ENCODE measurements around the gene ANTKMT.
"Not testable (repeated sequence)": the region's sequence is repeated elsewhere in the genome, so short reads cannot be mapped to it uniquely, and the experiment has no call there.

The ANTKMT gene

GRCh38 chr16:732332-732731 lies 11.4 kb downstream of the ANTKMT start:
- H3K27ac Mint-ChIP-seq: no peak overlapping the region
- H3K27me3 Mint-ChIP-seq: no peaks in the 10 kb centered on the region
- DNase-seq: no peak
- no peak overlapping the region for H3K4me3 Mint-ChIP-seq
- H3K36me3 Mint-ChIP-seq (ENCODE audit: low read depth): peaks cover 63% of the 10 kb centered on the region
- H3K4me1 Mint-ChIP-seq (ENCODE audit: low read depth): peaks cover 27% of the 10 kb centered on the region
- no peaks in the 10 kb centered on the region for H3K9me3 Mint-ChIP-seq

- Mint-ChIP-seq H3K9me3 (no peaks in the 10 kb centered on the region), H3K27me3 (no peaks in the 10 kb centered on the region), H3K4me3 (no peak overlapping the region), H3K4me1 (ENCODE audit: low read depth) (peaks cover 30% of the 10 kb centered on the region), H3K27ac (no peak overlapping the region), H3K36me3 (ENCODE audit: low read depth) (peaks cover 69% of the 10 kb centered on the region)
- no peak for DNase-seq
These were observed 12.0 kb downstream of the ANTKMT start for GRCh38 chr16:732936-733335.

- H3K36me3 Mint-ChIP-seq (ENCODE audit: low read depth): peaks cover 73% of the 10 kb centered on the region
- H3K27me3 Mint-ChIP-seq: no peaks in the 10 kb centered on the region
- H3K9me3 Mint-ChIP-seq: no peaks in the 10 kb centered on the region
- no peak overlapping the region for H3K27ac Mint-ChIP-seq
- DNase-seq: peak; percentile 62
- H3K4me1 Mint-ChIP-seq (ENCODE audit: low read depth): peaks cover 32% of the 10 kb centered on the region
- no peak overlapping the region for H3K4me3 Mint-ChIP-seq
These were observed 12.6 kb downstream of the ANTKMT start for GRCh38 chr16:733382-734207.

- no peaks in the 10 kb centered on the region for H3K9me3 Mint-ChIP-seq
- H3K27me3 Mint-ChIP-seq: no peaks in the 10 kb centered on the region
- H3K27ac Mint-ChIP-seq: no peak overlapping the region
- H3K36me3 Mint-ChIP-seq (ENCODE audit: low read depth): peaks cover 78% of the 10 kb centered on the region
- peaks cover 36% of the 10 kb centered on the region for H3K4me1 Mint-ChIP-seq (ENCODE audit: low read depth)
- DNase-seq: no peak
- no peak overlapping the region for H3K4me3 Mint-ChIP-seq
These were observed 13.4 kb downstream of the ANTKMT start for GRCh38 chr16:734208-734980.

- H3K4me3 Mint-ChIP-seq: peak overlapping the region; percentile 42
- peaks cover 78% of the 10 kb centered on the region for H3K36me3 Mint-ChIP-seq (ENCODE audit: low read depth)
- peak; percentile 31 for DNase-seq
- peak overlapping the region; percentile 95 for H3K27ac Mint-ChIP-seq
- H3K9me3 Mint-ChIP-seq: no peaks in the 10 kb centered on the region
- no peaks in the 10 kb centered on the region for H3K27me3 Mint-ChIP-seq
- peaks cover 43% of the 10 kb centered on the region for H3K4me1 Mint-ChIP-seq (ENCODE audit: low read depth)
These were observed 14.3 kb downstream of the ANTKMT start for GRCh38 chr16:734981-735881.

GRCh38 chr16:735982-736453 lies 15.1 kb downstream of the ANTKMT start:
- Mint-ChIP-seq H3K9me3 (no peaks in the 10 kb centered on the region), H3K27me3 (no peaks in the 10 kb centered on the region), H3K4me1 (ENCODE audit: low read depth) (peaks cover 43% of the 10 kb centered on the region), H3K4me3 (peak overlapping the region; percentile 53), H3K36me3 (ENCODE audit: low read depth) (peaks cover 77% of the 10 kb centered on the region), H3K27ac (peak overlapping the region; percentile 95)
- DNase-seq: peak; percentile 68

- H3K4me3 Mint-ChIP-seq: no peak overlapping the region
- H3K27me3 Mint-ChIP-seq: no peaks in the 10 kb centered on the region
- H3K4me1 Mint-ChIP-seq (ENCODE audit: low read depth): peaks cover 46% of the 10 kb centered on the region
- H3K36me3 Mint-ChIP-seq (ENCODE audit: low read depth): peaks cover 72% of the 10 kb centered on the region
- no peaks in the 10 kb centered on the region for H3K9me3 Mint-ChIP-seq
- DNase-seq: no peak
- peak overlapping the region; percentile 95 for H3K27ac Mint-ChIP-seq
These were observed 16.1 kb downstream of the ANTKMT start for GRCh38 chr16:736936-737481.

GRCh38 chr16:739560-740458 lies 18.9 kb downstream of the ANTKMT start:
- DNase-seq: no peak
- H3K9me3 Mint-ChIP-seq: no peaks in the 10 kb centered on the region
- peaks cover 42% of the 10 kb centered on the region for H3K4me1 Mint-ChIP-seq (ENCODE audit: low read depth)
- H3K36me3 Mint-ChIP-seq (ENCODE audit: low read depth): peaks cover 45% of the 10 kb centered on the region
- H3K27me3 Mint-ChIP-seq: no peaks in the 10 kb centered on the region
- H3K4me3 Mint-ChIP-seq: peak overlapping the region; percentile 86
- peak overlapping the region; percentile 71 for H3K27ac Mint-ChIP-seq

- Mint-ChIP-seq H3K27me3 (no peaks in the 10 kb centered on the region), H3K9me3 (no peaks in the 10 kb centered on the region), H3K36me3 (ENCODE audit: low read depth) (peaks cover 39% of the 10 kb centered on the region), H3K4me1 (ENCODE audit: low read depth) (peaks cover 36% of the 10 kb centered on the region), H3K27ac (peak overlapping the region; percentile 76), H3K4me3 (peak overlapping the region; percentile 86)
- no peak for DNase-seq
These were observed 19.5 kb downstream of the ANTKMT start for GRCh38 chr16:740459-740763.

GRCh38 chr16:740764-741505 lies 20.0 kb downstream of the ANTKMT start, which contains the start of gene CIAO3:
TSS of gene CIAO3 (minus strand) at chr16:740997. CDS start at chr16:740985, 12 bp downstream.
- peak; percentile 97 for DNase-seq
- Mint-ChIP-seq H3K27me3 (no peaks in the 10 kb centered on the region), H3K9me3 (no peaks in the 10 kb centered on the region), H3K4me1 (ENCODE audit: low read depth) (peaks cover 31% of the 10 kb centered on the region), H3K27ac (peak within 1 kb of the TSS; percentile 80), H3K4me3 (peak within 1 kb of the TSS; percentile 86), H3K36me3 (ENCODE audit: low read depth) (peaks cover 36% of the 10 kb centered on the region)

GRCh38 chr16:741986-742629 lies 21.2 kb downstream of the ANTKMT start:
- Mint-ChIP-seq H3K4me1 (ENCODE audit: low read depth) (peaks cover 21% of the 10 kb centered on the region), H3K4me3 (peak overlapping the region; percentile 77), H3K36me3 (ENCODE audit: low read depth) (peaks cover 25% of the 10 kb centered on the region), H3K9me3 (no peaks in the 10 kb centered on the region), H3K27ac (no peak overlapping the region), H3K27me3 (no peaks in the 10 kb centered on the region)
- DNase-seq: no peak

- Mint-ChIP-seq H3K36me3 (ENCODE audit: low read depth) (peaks cover 17% of the 10 kb centered on the region), H3K4me1 (ENCODE audit: low read depth) (peaks cover 16% of the 10 kb centered on the region)
- H3K9me3 Mint-ChIP-seq, H3K4me3 Mint-ChIP-seq, DNase-seq, H3K27ac Mint-ChIP-seq, H3K27me3 Mint-ChIP-seq: not testable (repeated sequence)
These were observed 21.9 kb downstream of the ANTKMT start for GRCh38 chr16:742894-743293.
